ENCODE measurements around the gene DMTF1.

DMTF1 gene

GRCh38 chr7:87217983-87218653 is 65.9 kb downstream of the DMTF1 start:
- H3K4me1 ChIP-seq (ENCODE audit: control insufficient read depth, insufficient read depth, low read length) = no peaks in the 10 kb centered on the region; the same call in 1 of the 2 replicates
- POLR2A ChIA-PET = interaction anchor here (0.7 to 1.5 kb wide), 2 partner anchors 13 to 66 kb away, joined by 3 to 5 read pairs; partner anchors contain the start of gene DMTF1

GRCh38 chr7:87218796-87219544 is 66.7 kb downstream of the DMTF1 start:
- CTCF ChIA-PET = interaction anchor here (0.6 kb wide), 1 partner anchor 18 kb away, joined by 6 read pairs; no protein-coding TSS in a partner anchor
- TF ChIP-seq TRIM28 (IDR thresholded peaks at IDR 0.05; ENCODE audit: borderline replicate concordance, low read length) (peak; percentile 42; the same call in 1 of the 2 replicates), ZSCAN4 (tag by site-specific recombination; IDR thresholded peaks at IDR 0.05) (no peak), ZNF488 (tag by site-specific recombination; IDR thresholded peaks at IDR 0.05) (no peak), CTCF (tag by site-specific recombination; IDR thresholded peaks at IDR 0.05) (0 out of 2 replicates have a peak, but pooled peaks have one; percentile 7), ZSCAN18 (tag by site-specific recombination; IDR thresholded peaks at IDR 0.05) (no peak), ZNF2 (tag by site-specific recombination; IDR thresholded peaks at IDR 0.05) (no peak), ZBTB17 (tag by site-specific recombination; IDR thresholded peaks at IDR 0.05) (peak; percentile 41; the same call in 1 of the 2 replicates), ZNF366 (tag by site-specific recombination; conservative IDR thresholded peaks at IDR 0.05) (no peak), SETDB1 (IDR thresholded peaks at IDR 0.05; ENCODE audit: insufficient read length, low read length) (no peak), ZNF221 (tag by site-specific recombination; IDR thresholded peaks at IDR 0.05; ENCODE audit: borderline replicate concordance) (no peak), GFI1B (tag by site-specific recombination; IDR thresholded peaks at IDR 0.05) (no peak), ZNF341 (tag by site-specific recombination; IDR thresholded peaks at IDR 0.05; ENCODE audit: low read depth) (peak; percentile 91), KLF9 (tag by site-specific recombination; IDR thresholded peaks at IDR 0.05; ENCODE audit: low read depth) (peak; percentile 85), SP3 (tag by site-specific recombination; IDR thresholded peaks at IDR 0.05) (no peak), KLF10 (tag by site-specific recombination; IDR thresholded peaks at IDR 0.05) (peak; percentile 70), ZNF404 (tag by site-specific recombination; IDR thresholded peaks at IDR 0.05) (no peak), ZSCAN30 (tag by site-specific recombination; IDR thresholded peaks at IDR 0.05) (no peak), ZNF112 (tag by site-specific recombination; IDR thresholded peaks at IDR 0.05) (no peak), ZNF121 (tag by site-specific recombination; IDR thresholded peaks at IDR 0.05) (no peak), ZNF157 (tag by site-specific recombination; IDR thresholded peaks at IDR 0.05) (no peak), MZF1 (tag by site-specific recombination; IDR thresholded peaks at IDR 0.05; ENCODE audit: borderline replicate concordance) (no peak), KLF17 (tag by site-specific recombination; IDR thresholded peaks at IDR 0.05) (no peak), ZFHX2 (tag by site-specific recombination; conservative IDR thresholded peaks at IDR 0.05) (no peak), ZNF600 (tag by site-specific recombination; IDR thresholded peaks at IDR 0.05) (peak; percentile 95)
- Histone ChIP-seq H3K4me1 (ENCODE audit: control insufficient read depth, insufficient read depth, low read length) (no peaks in the 10 kb centered on the region), H3K36me3 (ENCODE audit: control insufficient read depth in 2 of 2, insufficient read depth in 1 of 2, low read length in 2 of 2) (peaks cover 0 to 14% of the 10 kb centered on the region in 2 experiments; a peak in 2 of 3 replicates), H3K27ac (ENCODE audit: extremely low read depth, low read depth, low read length) (peak overlapping the region; percentile 64; the same call in 1 of the 2 replicates), H3K9me3 (ENCODE audit: control insufficient read depth, insufficient read depth, low read depth, low read length) (no peaks in the 10 kb centered on the region), H3K4me3 (ENCODE audit: low read depth, low read length) (peak overlapping the region; percentile 92)
- POLR2A ChIA-PET = interaction anchor here (1.2 to 3.5 kb wide), 3 partner anchors 12 to 65 kb away, joined by 4 to 33 read pairs (median 5); partner anchors contain the start of gene DMTF1

More at GRCh38 chr7:87217983-87218653, 65.9 kb downstream of the DMTF1 start:
- no peak overlapping the region for H3K27ac ChIP-seq (ENCODE audit: extremely low read depth, low read depth, low read length)
- TF ChIP-seq ZNF501 (tag by site-specific recombination; IDR thresholded peaks at IDR 0.05) (no peak), ZNF155 (tag by site-specific recombination; IDR thresholded peaks at IDR 0.05) (no peak), ZNF791 (tag by site-specific recombination; IDR thresholded peaks at IDR 0.05) (no peak)
- H3K9me3 ChIP-seq (ENCODE audit: control insufficient read depth, insufficient read depth, low read depth, low read length) = no peaks in the 10 kb centered on the region
- H3K4me3 ChIP-seq (ENCODE audit: low read depth, low read length) = peak overlapping the region; percentile 92; the same call in 1 of the 2 replicates
- peaks cover 0 to 14% of the 10 kb centered on the region in 2 experiments; a peak in 2 of 3 replicates for H3K36me3 ChIP-seq (ENCODE audit: control insufficient read depth in 2 of 2, insufficient read depth in 1 of 2, low read length in 2 of 2)
- CTCF ChIA-PET = interaction anchor here (0.6 to 1.3 kb wide), 5 partner anchors 18 to 749 kb away, joined by 3 to 6 read pairs (median 3); no protein-coding TSS in a partner anchor

Measured in HEK293 (cell line).